ENCODE data around the gene SUPT5H. TPM values are rescaled to one million over a fixed set of nuclear protein-coding genes. Genes with fewer than 3 reads are reported as not detected.

The SUPT5H gene
- total and polyA plus RNA-seq, 2 of the 13 experiments (the other 11 are each of a cell fraction or from before 2014, with no cell fraction given): 48.2 to 51.7 TPM

GRCh38 chr19:39397360-39398296 lies 47.8 kb upstream of the SUPT5H start (continued):
- TF ChIP-seq, protein P1, sequence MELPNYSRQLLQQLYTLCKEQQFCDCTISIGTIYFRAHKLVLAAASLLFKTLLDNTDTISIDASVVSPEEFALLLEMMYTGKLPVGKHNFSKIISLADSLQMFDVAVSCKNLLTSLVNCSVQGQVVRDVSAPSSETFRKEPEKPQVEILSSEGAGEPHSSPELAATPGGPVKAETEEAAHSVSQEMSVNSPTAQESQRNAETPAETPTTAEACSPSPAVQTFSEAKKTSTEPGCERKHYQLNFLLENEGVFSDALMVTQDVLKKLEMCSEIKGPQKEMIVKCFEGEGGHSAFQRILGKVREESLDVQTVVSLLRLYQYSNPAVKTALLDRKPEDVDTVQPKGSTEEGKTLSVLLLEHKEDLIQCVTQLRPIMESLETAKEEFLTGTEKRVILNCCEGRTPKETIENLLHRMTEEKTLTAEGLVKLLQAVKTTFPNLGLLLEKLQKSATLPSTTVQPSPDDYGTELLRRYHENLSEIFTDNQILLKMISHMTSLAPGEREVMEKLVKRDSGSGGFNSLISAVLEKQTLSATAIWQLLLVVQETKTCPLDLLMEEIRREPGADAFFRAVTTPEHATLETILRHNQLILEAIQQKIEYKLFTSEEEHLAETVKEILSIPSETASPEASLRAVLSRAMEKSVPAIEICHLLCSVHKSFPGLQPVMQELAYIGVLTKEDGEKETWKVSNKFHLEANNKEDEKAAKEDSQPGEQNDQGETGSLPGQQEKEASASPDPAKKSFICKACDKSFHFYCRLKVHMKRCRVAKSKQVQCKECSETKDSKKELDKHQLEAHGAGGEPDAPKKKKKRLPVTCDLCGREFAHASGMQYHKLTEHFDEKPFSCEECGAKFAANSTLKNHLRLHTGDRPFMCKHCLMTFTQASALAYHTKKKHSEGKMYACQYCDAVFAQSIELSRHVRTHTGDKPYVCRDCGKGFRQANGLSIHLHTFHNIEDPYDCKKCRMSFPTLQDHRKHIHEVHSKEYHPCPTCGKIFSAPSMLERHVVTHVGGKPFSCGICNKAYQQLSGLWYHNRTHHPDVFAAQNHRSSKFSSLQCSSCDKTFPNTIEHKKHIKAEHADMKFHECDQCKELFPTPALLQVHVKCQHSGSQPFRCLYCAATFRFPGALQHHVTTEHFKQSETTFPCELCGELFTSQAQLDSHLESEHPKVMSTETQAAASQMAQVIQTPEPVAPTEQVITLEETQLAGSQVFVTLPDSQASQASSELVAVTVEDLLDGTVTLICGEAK (IDR thresholded peaks at IDR 0.05): no peak
- TF ChIP-seq, protein P1 (CRISPR knock-in tag; IDR thresholded peaks at IDR 0.05): peak; percentile 19; the same call in 1 of the 2 replicates
- no peak for TF ChIP-seq SCMH1 (CRISPR knock-in tag; IDR thresholded peaks at IDR 0.05; ENCODE audit: borderline replicate concordance)
- 0 out of 2 replicates have a peak, but pooled peaks have one; percentile 54 for TF ChIP-seq DNMT3B (CRISPR knock-in tag; conservative IDR thresholded peaks at IDR 0.05)
- TF ChIP-seq SMARCE1 (IDR thresholded peaks at IDR 0.05; ENCODE audit: borderline replicate concordance): no peak
- peak; percentile 94 for TF ChIP-seq ZFP91 (CRISPR knock-in tag; IDR thresholded peaks at IDR 0.05; ENCODE audit: borderline replicate concordance)
- peak; percentile 54 for TF ChIP-seq ZNF572 (CRISPR knock-in tag; IDR thresholded peaks at IDR 0.05)
- TF ChIP-seq ZBTB42 (CRISPR knock-in tag; IDR thresholded peaks at IDR 0.05): no peak
- 0 out of 2 replicates have a peak, but pooled peaks have one; percentile 37 for TF ChIP-seq RNF219 (CRISPR knock-in tag; IDR thresholded peaks at IDR 0.05)
